Uterus (tissue), 2 donors: Measurements from ENCODE around the gene GFOD2.

Source experiments
- POLR2A ChIP-seq, 2 donors: fragments of 450-650 bp; IDR thresholded peaks; one replicate each; pipeline ENCODE4 v1.6.1; 2016; ENCODE audit warnings: antibody characterized with exemption in 2 of 2, mild to moderate bottlenecking in 1 of 2, moderate library complexity in 1 of 2
- TF ChIP-seq, protein P1 (sequence below), 4 experiments: fragments of 200-600 bp in 2 of 4; fragments of 450-650 bp in 2 of 4; sonication (generic) in 2 of 4; IDR thresholded peaks; one replicate each; pipeline ENCODE4 v1.5.1; 2016 to 2019; ENCODE audit warnings: antibody characterized with exemption in 4 of 4, mild to moderate bottlenecking in 2 of 4, moderate library complexity in 1 of 4

DNA sequence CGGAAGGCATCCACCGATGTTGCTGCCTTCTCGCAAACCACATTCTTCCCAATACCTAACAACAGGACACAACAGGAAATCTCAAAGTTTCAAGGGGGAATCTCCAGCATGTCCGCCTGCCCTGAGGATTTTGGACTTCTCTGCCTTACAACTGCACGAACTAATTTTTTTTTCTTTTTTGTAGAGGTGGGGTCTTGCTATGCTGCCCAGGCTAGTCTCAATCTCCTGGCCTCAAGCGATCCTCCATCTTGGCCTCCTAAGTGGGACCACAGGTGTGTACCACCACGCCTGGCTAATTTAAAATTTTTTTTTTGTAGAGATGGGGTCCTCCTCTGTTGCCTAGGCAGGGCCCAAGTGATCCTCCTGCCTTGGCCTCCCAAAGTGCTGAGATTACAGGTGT, 43.1 kb downstream of the GFOD2 start:
- no peak for TF ChIP-seq POLR2A (IDR thresholded peaks at IDR 0.05)
- TF ChIP-seq, protein P1, sequence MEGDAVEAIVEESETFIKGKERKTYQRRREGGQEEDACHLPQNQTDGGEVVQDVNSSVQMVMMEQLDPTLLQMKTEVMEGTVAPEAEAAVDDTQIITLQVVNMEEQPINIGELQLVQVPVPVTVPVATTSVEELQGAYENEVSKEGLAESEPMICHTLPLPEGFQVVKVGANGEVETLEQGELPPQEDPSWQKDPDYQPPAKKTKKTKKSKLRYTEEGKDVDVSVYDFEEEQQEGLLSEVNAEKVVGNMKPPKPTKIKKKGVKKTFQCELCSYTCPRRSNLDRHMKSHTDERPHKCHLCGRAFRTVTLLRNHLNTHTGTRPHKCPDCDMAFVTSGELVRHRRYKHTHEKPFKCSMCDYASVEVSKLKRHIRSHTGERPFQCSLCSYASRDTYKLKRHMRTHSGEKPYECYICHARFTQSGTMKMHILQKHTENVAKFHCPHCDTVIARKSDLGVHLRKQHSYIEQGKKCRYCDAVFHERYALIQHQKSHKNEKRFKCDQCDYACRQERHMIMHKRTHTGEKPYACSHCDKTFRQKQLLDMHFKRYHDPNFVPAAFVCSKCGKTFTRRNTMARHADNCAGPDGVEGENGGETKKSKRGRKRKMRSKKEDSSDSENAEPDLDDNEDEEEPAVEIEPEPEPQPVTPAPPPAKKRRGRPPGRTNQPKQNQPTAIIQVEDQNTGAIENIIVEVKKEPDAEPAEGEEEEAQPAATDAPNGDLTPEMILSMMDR (IDR thresholded peaks at IDR 0.05), result no peak
